K562 (cell line): ENCODE results near the gene RALY.

Experiments
- CREM ChIP-seq: IDR thresholded peaks from 2 replicates; pipeline ENCODE4 v1.6.1; 2014; ENCODE audit warnings: antibody characterized with exemption, low read depth
- EP300 ChIP-seq: IDR thresholded peaks from 2 replicates; pipeline ENCODE4 v1.6.1; 2012; ENCODE audit warnings: low read length, improper control_type of control experiment
- POLR2A ChIP-seq: fragments of 450-650 bp; conservative IDR thresholded peaks from 2 replicates; pipeline ENCODE4 v1.6.1; 2016
- STAT5B ChIP-seq: fragments of 250-450 bp; sonication (Bioruptor Pico); IDR thresholded peaks from 2 replicates; pipeline ENCODE4 v1.8.0; 2021; ENCODE audit warnings: mild to moderate bottlenecking, inconsistent platforms
- YY1 ChIP-seq, 3 experiments: IDR thresholded peaks; 2 replicates each; pipeline ENCODE4 v1.6.1; 2011; ENCODE audit warnings: low read length in 2 of 3, mild to moderate bottlenecking in 2 of 3, moderate library complexity in 2 of 3, borderline replicate concordance in 1 of 3, control low read depth in 1 of 3, low read depth in 1 of 3; ENCODE audit not compliant: insufficient read depth in 3 of 3, insufficient replicate concordance in 2 of 3, control insufficient read depth in 1 of 3, insufficient read length in 1 of 3; ENCODE audit errors: extremely low read depth in 1 of 3
- TF ChIP-seq, protein P1 (sequence below): sonication (generic); formaldehyde crosslinking; IDR thresholded peaks from 2 replicates; pipeline ENCODE4 v1.8.0; 2022; ENCODE audit warnings: mild to moderate bottlenecking, missing genetic modification reagents
- TF ChIP-seq, protein P2 (sequence below): fragments of 450-650 bp; IDR thresholded peaks from 2 replicates; pipeline ENCODE4 v1.6.1; 2016; ENCODE audit warnings: low read depth, mild to moderate bottlenecking, moderate library complexity

DNA sequence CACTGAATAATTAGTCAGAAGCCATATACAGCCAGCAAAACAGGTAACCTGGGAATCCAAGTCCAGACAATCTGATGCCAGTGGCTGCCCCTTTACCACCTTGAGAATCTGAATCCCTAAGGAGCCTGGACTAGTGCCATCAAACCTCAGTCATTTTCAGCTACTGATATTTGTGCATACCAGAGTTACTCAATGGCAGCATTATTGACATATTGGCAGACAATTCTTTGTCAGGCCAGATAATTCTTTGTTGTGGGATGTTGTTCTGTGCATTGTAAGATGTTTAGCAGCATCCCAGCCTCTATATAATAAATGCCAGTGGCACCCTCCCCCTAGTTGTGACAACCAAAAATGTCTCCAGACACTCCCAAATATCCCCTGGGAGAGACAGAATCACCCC, 121.5 kb downstream of the RALY start:
- TF ChIP-seq POLR2A: no peak
- TF ChIP-seq CREM: no peak
- TF ChIP-seq, protein P1, sequence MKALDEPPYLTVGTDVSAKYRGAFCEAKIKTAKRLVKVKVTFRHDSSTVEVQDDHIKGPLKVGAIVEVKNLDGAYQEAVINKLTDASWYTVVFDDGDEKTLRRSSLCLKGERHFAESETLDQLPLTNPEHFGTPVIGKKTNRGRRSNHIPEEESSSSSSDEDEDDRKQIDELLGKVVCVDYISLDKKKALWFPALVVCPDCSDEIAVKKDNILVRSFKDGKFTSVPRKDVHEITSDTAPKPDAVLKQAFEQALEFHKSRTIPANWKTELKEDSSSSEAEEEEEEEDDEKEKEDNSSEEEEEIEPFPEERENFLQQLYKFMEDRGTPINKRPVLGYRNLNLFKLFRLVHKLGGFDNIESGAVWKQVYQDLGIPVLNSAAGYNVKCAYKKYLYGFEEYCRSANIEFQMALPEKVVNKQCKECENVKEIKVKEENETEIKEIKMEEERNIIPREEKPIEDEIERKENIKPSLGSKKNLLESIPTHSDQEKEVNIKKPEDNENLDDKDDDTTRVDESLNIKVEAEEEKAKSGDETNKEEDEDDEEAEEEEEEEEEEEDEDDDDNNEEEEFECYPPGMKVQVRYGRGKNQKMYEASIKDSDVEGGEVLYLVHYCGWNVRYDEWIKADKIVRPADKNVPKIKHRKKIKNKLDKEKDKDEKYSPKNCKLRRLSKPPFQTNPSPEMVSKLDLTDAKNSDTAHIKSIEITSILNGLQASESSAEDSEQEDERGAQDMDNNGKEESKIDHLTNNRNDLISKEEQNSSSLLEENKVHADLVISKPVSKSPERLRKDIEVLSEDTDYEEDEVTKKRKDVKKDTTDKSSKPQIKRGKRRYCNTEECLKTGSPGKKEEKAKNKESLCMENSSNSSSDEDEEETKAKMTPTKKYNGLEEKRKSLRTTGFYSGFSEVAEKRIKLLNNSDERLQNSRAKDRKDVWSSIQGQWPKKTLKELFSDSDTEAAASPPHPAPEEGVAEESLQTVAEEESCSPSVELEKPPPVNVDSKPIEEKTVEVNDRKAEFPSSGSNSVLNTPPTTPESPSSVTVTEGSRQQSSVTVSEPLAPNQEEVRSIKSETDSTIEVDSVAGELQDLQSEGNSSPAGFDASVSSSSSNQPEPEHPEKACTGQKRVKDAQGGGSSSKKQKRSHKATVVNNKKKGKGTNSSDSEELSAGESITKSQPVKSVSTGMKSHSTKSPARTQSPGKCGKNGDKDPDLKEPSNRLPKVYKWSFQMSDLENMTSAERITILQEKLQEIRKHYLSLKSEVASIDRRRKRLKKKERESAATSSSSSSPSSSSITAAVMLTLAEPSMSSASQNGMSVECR (CRISPR knock-in tag): no peak
- TF ChIP-seq STAT5B (CRISPR knock-in tag): no peak
- TF ChIP-seq EP300: no peak
- TF ChIP-seq, protein P2, sequence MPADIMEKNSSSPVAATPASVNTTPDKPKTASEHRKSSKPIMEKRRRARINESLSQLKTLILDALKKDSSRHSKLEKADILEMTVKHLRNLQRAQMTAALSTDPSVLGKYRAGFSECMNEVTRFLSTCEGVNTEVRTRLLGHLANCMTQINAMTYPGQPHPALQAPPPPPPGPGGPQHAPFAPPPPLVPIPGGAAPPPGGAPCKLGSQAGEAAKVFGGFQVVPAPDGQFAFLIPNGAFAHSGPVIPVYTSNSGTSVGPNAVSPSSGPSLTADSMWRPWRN: no peak
- no peak for TF ChIP-seq YY1 (IDR thresholded peaks at IDR 0.05; ENCODE audit: borderline replicate concordance in 1 of 3, control insufficient read depth in 1 of 3, extremely low read depth in 1 of 3, insufficient read depth in 3 of 3, insufficient read length in 1 of 3, insufficient replicate concordance in 2 of 3, low read depth in 1 of 3, low read length in 2 of 3)
